Measurements from ENCODE around the gene HS2ST1. TPM values are rescaled to one million over a fixed set of nuclear protein-coding genes. Genes with fewer than 3 reads are reported as not detected.
A peak's percentile ranks its signal among the peaks of the same experiment; 100 is the strongest.

Gene HS2ST1
- total and polyA plus RNA-seq, 10 of the 15 experiments (the other 5 are each of a cell fraction or from before 2014, with no cell fraction given): 5.4 to 30.8 (median 18.6) TPM

DNA sequence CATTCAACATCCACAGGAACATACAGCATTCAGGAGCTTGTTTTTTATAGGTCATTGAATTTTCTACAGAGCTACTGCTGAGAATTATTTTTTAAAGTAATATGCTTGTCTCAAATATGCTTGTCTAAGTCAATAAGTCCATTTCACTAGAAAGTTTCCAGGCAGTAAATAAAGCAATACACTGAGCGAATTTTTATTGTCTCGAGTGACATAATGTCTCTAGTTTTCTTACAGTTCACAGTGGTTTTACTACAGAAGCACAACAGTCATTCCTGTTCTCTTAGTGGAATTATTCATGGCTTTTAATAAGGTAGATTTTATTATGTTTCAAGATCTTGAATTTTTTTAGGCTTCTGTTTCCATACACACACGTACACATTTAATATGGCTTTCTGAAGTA lies 83.8 kb downstream of the HS2ST1 start:
- Histone ChIP-seq H3K79me2 (ENCODE audit: control insufficient read depth, insufficient read depth, low read length) (no peaks in the 10 kb centered on the region; the same call in none of the 2 replicates), H3K4me1 (ENCODE audit: control insufficient read depth, insufficient read depth, low read length) (no peaks in the 10 kb centered on the region), H3K27me3 (replicated peaks in 1 of 2; ENCODE audit: control insufficient read depth in 2 of 2, insufficient read depth in 2 of 2, low read length in 1 of 2) (no peaks in the 10 kb centered on the region), H2AFZ (ENCODE audit: control insufficient read depth, low read depth, low read length) (no peak overlapping the region), H4K20me1 (ENCODE audit: control insufficient read depth, insufficient read depth) (no peaks in the 10 kb centered on the region), H3K4me2 (ENCODE audit: control insufficient read depth, insufficient read depth) (no peak overlapping the region), H3K9ac (ENCODE audit: control insufficient read depth, insufficient read depth, low read length) (no peak overlapping the region), H3K36me3 (ENCODE audit: control insufficient read depth in 2 of 2, insufficient read depth in 2 of 2, low read length in 1 of 2) (no peaks in the 10 kb centered on the region), H3K27ac (ENCODE audit: control insufficient read depth, insufficient read depth) (no peak overlapping the region), H3K9me3 (replicated peaks; ENCODE audit: control insufficient read depth, insufficient read depth, low read length) (no peaks in the 10 kb centered on the region; the same call in 2 of the 3 replicates), H3K4me3 (no peak overlapping the region)
- intact Hi-C loops (cut with micrococcal nuclease; ENCODE audit: unreplicated experiment): no loop called here
- no TSS peak for BruUV-seq (replicated peaks)
- no peak for FAIRE-seq
- 95% methylated on average over 3 of the region's 3 CpGs for WGBS (ENCODE audit: insufficient coverage, insufficient replicate concordance, low lambda C conversion rate, missing lambda C conversion rate)
- in situ Hi-C loops (cut with MboI): no loop called here
- DNase-seq (ENCODE audit: low read depth, low spot score): no peak
- SMC1A ChIA-PET (ENCODE audit: uncharacterized antibody, unreplicated experiment): interaction anchor here (0.7 to 2.2 kb wide), 4 partner anchors 12 to 224 kb away, joined by 3 to 5 read pairs (median 3); partner anchors contain the start of gene SELENOF
- POLR2A ChIA-PET: no interaction called here
- no peak for TF ChIP-seq IRF4 (IDR thresholded peaks at IDR 0.05; ENCODE audit: low read depth, low read length)
- TF ChIP-seq SUZ12 (IDR thresholded peaks at IDR 0.05; ENCODE audit: unreplicated experiment): no peak
- TF ChIP-seq JUNB (IDR thresholded peaks at IDR 0.05): no peak
- no peak for TF ChIP-seq STAT3 (IDR thresholded peaks at IDR 0.05; ENCODE audit: low read depth, low read length)
- TF ChIP-seq NBN (IDR thresholded peaks at IDR 0.05): no peak
- RAD21 ChIA-PET (ENCODE audit: unreplicated experiment): no interaction called here
- ATAC-seq: no peak
- CTCF ChIA-PET: no interaction called here

DNA sequence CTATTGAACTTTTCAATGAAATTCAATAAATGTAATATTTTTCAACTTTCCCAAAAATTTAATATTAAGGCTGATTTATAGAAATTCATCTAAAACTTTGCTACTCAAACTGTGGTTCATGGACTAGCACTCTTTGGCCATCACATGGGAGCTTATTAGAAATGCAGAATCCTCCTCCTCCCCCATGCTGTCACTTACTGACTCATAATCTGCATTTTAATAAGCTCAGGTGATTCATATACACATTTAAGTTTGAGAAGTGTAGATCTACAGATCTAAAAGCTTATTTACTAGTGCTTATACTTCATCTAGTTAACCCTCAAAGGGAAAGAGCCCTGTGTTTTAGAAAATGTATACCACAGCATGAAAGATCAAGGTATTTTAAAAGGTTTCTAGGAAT lies 84.3 kb downstream of the HS2ST1 start:
- no peak overlapping the region for H3K27ac ChIP-seq (ENCODE audit: control insufficient read depth, insufficient read depth)
- SMC1A ChIA-PET (ENCODE audit: uncharacterized antibody, unreplicated experiment): interaction anchor here (0.7 to 1.4 kb wide), 3 partner anchors 11 to 225 kb away, joined by 3 read pairs; no protein-coding TSS in a partner anchor
- DNase-seq (ENCODE audit: low read depth, low spot score): no peak
- H3K9ac ChIP-seq (ENCODE audit: control insufficient read depth, insufficient read depth, low read length): no peak overlapping the region
- no peaks in the 10 kb centered on the region for H4K20me1 ChIP-seq (ENCODE audit: control insufficient read depth, insufficient read depth)
- intact Hi-C loops (cut with micrococcal nuclease; ENCODE audit: unreplicated experiment): no loop called here
- no peaks in the 10 kb centered on the region for H3K4me1 ChIP-seq (ENCODE audit: control insufficient read depth, insufficient read depth, low read length)
- H3K9me3 ChIP-seq (replicated peaks; ENCODE audit: control insufficient read depth, insufficient read depth, low read length): no peaks in the 10 kb centered on the region; the same call in 2 of the 3 replicates
- RAD21 ChIA-PET (ENCODE audit: unreplicated experiment): no interaction called here
- peak; percentile 30; the same call in 1 of the 3 replicates for ATAC-seq
- CTCF ChIA-PET: interaction anchor here (1.0 kb wide), 1 partner anchor 86 kb away, joined by 3 read pairs; no protein-coding TSS in a partner anchor
- no TSS peak for BruUV-seq (replicated peaks)
- POLR2A ChIA-PET: no interaction called here
- in situ Hi-C loops (cut with MboI): no loop called here
- H3K27me3 ChIP-seq (replicated peaks in 1 of 2; ENCODE audit: control insufficient read depth in 2 of 2, insufficient read depth in 2 of 2, low read length in 1 of 2): no peaks in the 10 kb centered on the region
- H3K36me3 ChIP-seq (ENCODE audit: control insufficient read depth in 2 of 2, insufficient read depth in 2 of 2, low read length in 1 of 2): no peaks in the 10 kb centered on the region
- no peak for FAIRE-seq
- H3K4me2 ChIP-seq (ENCODE audit: control insufficient read depth, insufficient read depth): no peak overlapping the region
- H3K79me2 ChIP-seq (ENCODE audit: control insufficient read depth, insufficient read depth, low read length): no peaks in the 10 kb centered on the region; the same call in none of the 2 replicates
- no peak overlapping the region for H2AFZ ChIP-seq (ENCODE audit: control insufficient read depth, low read depth, low read length)
- H3K4me3 ChIP-seq: no peak overlapping the region
- no peak for TF ChIP-seq ESRRA (IDR thresholded peaks at IDR 0.05; ENCODE audit: low read length)
- TF ChIP-seq, protein P1, sequence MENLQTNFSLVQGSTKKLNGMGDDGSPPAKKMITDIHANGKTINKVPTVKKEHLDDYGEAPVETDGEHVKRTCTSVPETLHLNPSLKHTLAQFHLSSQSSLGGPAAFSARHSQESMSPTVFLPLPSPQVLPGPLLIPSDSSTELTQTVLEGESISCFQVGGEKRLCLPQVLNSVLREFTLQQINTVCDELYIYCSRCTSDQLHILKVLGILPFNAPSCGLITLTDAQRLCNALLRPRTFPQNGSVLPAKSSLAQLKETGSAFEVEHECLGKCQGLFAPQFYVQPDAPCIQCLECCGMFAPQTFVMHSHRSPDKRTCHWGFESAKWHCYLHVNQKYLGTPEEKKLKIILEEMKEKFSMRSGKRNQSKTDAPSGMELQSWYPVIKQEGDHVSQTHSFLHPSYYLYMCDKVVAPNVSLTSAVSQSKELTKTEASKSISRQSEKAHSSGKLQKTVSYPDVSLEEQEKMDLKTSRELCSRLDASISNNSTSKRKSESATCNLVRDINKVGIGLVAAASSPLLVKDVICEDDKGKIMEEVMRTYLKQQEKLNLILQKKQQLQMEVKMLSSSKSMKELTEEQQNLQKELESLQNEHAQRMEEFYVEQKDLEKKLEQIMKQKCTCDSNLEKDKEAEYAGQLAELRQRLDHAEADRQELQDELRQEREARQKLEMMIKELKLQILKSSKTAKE (IDR thresholded peaks at IDR 0.05; ENCODE audit: low read depth, poor library complexity, severe bottlenecking): no peak
- TF ChIP-seq SIN3A (IDR thresholded peaks at IDR 0.05; ENCODE audit: low read depth, low read length): no peak
- TF ChIP-seq, protein P2, sequence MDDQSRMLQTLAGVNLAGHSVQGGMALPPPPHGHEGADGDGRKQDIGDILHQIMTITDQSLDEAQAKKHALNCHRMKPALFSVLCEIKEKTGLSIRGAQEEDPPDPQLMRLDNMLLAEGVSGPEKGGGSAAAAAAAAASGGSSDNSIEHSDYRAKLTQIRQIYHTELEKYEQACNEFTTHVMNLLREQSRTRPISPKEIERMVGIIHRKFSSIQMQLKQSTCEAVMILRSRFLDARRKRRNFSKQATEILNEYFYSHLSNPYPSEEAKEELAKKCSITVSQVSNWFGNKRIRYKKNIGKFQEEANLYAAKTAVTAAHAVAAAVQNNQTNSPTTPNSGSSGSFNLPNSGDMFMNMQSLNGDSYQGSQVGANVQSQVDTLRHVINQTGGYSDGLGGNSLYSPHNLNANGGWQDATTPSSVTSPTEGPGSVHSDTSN (IDR thresholded peaks at IDR 0.05; ENCODE audit: insufficient replicate concordance, low read depth, low read length): no peak
- TF ChIP-seq, protein P3, sequence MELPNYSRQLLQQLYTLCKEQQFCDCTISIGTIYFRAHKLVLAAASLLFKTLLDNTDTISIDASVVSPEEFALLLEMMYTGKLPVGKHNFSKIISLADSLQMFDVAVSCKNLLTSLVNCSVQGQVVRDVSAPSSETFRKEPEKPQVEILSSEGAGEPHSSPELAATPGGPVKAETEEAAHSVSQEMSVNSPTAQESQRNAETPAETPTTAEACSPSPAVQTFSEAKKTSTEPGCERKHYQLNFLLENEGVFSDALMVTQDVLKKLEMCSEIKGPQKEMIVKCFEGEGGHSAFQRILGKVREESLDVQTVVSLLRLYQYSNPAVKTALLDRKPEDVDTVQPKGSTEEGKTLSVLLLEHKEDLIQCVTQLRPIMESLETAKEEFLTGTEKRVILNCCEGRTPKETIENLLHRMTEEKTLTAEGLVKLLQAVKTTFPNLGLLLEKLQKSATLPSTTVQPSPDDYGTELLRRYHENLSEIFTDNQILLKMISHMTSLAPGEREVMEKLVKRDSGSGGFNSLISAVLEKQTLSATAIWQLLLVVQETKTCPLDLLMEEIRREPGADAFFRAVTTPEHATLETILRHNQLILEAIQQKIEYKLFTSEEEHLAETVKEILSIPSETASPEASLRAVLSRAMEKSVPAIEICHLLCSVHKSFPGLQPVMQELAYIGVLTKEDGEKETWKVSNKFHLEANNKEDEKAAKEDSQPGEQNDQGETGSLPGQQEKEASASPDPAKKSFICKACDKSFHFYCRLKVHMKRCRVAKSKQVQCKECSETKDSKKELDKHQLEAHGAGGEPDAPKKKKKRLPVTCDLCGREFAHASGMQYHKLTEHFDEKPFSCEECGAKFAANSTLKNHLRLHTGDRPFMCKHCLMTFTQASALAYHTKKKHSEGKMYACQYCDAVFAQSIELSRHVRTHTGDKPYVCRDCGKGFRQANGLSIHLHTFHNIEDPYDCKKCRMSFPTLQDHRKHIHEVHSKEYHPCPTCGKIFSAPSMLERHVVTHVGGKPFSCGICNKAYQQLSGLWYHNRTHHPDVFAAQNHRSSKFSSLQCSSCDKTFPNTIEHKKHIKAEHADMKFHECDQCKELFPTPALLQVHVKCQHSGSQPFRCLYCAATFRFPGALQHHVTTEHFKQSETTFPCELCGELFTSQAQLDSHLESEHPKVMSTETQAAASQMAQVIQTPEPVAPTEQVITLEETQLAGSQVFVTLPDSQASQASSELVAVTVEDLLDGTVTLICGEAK (IDR thresholded peaks at IDR 0.05; ENCODE audit: borderline replicate concordance): no peak
